IPS-18a (cell line): ENCODE results near the gene CNTN6.

Experiments
- H3K27ac ChIP-seq: one replicate; pipeline ENCODE4 v1.5.1; 2013; ENCODE audit warnings: low read length
- H3K27me3 ChIP-seq: one replicate; pipeline ENCODE4 v1.6.1; 2013; ENCODE audit warnings: mild to moderate bottlenecking, low read length; ENCODE audit not compliant: control insufficient read depth, insufficient read depth
- H3K36me3 ChIP-seq: one replicate; pipeline ENCODE4 v1.6.1; 2013; ENCODE audit warnings: low read depth, low read length; ENCODE audit not compliant: control insufficient read depth
- H3K4me1 ChIP-seq: one replicate; pipeline ENCODE4 v1.6.1; 2013; ENCODE audit warnings: low read depth, low read length; ENCODE audit not compliant: control insufficient read depth
- H3K4me3 ChIP-seq: one replicate; pipeline ENCODE4 v1.5.1; 2013; ENCODE audit warnings: low read length
- H3K9ac ChIP-seq: one replicate; pipeline ENCODE4 v1.6.1; 2013; ENCODE audit warnings: mild to moderate bottlenecking, low read length, moderate library complexity
- H3K9me3 ChIP-seq: one replicate; pipeline ENCODE4 v1.6.1; 2013; ENCODE audit warnings: low read depth, low read length; ENCODE audit not compliant: control insufficient read depth

Gene CNTN6

DNA sequence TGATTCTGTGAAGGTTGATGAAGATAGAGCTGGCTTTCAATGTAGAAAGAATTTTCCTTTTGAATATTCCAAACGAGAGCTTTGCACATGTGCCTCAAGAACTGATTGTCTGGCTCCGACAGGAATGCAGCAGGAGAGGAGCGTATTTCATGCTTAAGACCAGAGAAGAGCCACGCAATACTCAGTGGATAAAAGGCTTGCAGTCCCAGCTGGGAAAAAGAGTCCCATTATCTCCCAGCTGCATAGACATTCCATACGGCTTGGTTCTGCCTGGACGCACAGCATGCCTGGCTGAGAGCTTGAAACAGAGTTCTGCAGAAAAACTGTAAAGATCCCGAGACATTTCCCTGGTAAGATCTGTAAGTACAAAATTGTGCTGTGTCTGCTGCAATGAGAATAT lies at the start of gene CNTN6:
TSS of gene CNTN6 (plus strand) at position 254 of the 400 bp plus-strand sequence. CDS start 54,985 bp downstream, outside the sequence.
- H3K9me3 ChIP-seq, result no peaks in the 10 kb centered on the region
- no peak within 1 kb of the TSS for H3K4me3 ChIP-seq
- H3K4me1 ChIP-seq, result peaks cover 13% of the 10 kb centered on the region
- H3K36me3 ChIP-seq, result no peaks in the 10 kb centered on the region
- H3K27me3 ChIP-seq, result no peaks in the 10 kb centered on the region
- H3K27ac ChIP-seq, result no peak within 1 kb of the TSS
- H3K9ac ChIP-seq, result peak within 1 kb of the TSS; percentile 2

DNA sequence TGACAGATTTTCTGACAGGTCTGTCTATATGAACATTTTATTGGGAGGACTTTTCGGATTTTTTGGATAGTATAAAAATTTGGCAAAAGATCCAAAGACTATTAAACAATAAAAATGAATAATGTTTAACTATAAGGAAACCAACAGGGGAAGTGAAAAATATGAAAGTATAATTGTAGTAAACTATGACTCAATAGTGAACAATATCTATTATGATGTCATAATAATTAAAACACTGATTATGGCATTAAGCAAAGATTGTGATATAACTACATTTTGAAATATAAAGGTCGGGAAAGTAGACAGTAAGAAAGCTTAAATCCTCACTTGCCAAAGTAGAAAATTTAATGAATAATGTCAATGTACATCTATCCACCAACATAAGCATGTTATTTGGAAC lies 44.3 kb upstream of the CNTN6 start:
- H3K4me3 ChIP-seq, result no peak overlapping the region
- H3K4me1 ChIP-seq, result no peaks in the 10 kb centered on the region
- H3K36me3 ChIP-seq, result no peaks in the 10 kb centered on the region
- H3K27ac ChIP-seq, result no peak overlapping the region
- no peaks in the 10 kb centered on the region for H3K9me3 ChIP-seq
- no peak overlapping the region for H3K9ac ChIP-seq
- H3K27me3 ChIP-seq, result no peaks in the 10 kb centered on the region

DNA sequence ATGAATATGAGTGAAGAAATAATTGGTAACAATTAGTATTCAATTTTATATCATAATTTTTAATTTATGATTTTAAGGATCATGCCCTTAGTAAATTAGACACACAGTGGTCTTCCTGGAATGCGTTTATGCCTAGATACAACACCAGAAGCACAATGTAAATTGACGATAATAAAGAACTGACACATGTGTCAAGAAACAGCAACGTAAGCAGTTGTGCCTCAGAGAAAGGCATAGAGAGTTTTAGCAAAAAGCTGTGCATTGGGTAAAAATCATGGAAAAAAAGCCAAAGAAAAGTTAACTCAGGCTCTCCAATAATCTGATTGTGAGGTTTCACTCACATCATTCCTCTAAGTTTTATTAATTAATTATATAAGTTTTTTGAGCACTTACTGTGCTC lies 37.0 kb upstream of the CNTN6 start:
- Histone ChIP-seq H3K4me1 (no peaks in the 10 kb centered on the region), H3K9ac (no peak overlapping the region), H3K9me3 (no peaks in the 10 kb centered on the region), H3K4me3 (no peak overlapping the region), H3K36me3 (no peaks in the 10 kb centered on the region), H3K27me3 (no peaks in the 10 kb centered on the region), H3K27ac (no peak overlapping the region)

DNA sequence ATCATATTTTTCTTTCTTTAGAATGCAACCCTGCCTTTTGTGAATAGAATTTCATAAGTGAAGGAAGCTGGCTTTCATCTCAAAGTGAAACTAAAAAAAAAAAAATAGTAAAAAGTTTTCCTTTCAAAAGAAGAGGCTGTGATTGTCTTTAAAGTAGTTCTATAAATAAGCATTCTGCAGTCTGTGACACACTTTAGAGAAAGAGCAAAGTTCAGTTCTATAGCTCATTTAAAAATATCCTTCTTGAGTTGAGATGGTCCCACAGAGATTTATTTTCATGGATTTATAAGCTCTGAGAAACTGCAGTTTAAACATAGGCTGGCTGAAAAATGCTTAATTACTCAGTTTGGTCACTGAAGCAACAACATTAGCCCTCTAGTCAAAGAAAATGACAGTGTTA lies 36.1 kb upstream of the CNTN6 start:
- no peak overlapping the region for H3K4me3 ChIP-seq

DNA sequence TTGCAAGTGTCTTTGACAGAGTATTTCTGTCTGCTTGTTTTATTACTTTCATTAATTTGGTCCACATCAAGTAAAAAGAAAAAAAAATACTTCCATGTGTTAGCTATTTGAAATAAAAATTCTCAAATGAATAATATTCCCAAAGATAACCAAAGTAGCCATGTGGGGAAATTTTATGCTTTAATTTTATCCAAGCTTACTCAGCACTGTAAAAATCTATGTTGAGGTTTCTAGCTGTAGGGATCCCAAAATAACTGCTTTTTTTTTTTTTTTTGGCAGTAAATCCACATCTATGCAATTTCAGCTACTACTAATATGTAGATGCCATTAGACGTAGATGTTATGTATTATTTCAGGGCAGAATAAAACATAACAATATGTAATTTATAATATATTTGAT lies 35.4 kb upstream of the CNTN6 start:
- H3K27ac ChIP-seq, result no peak overlapping the region
- no peaks in the 10 kb centered on the region for H3K36me3 ChIP-seq
- no peak overlapping the region for H3K9ac ChIP-seq
- H3K4me3 ChIP-seq, result no peak overlapping the region
- no peaks in the 10 kb centered on the region for H3K4me1 ChIP-seq
- H3K9me3 ChIP-seq, result no peaks in the 10 kb centered on the region
- H3K27me3 ChIP-seq, result no peaks in the 10 kb centered on the region

More for the DNA sequence above, 36.1 kb upstream of the CNTN6 start:
- Histone ChIP-seq H3K9me3 (no peaks in the 10 kb centered on the region), H3K36me3 (no peaks in the 10 kb centered on the region), H3K9ac (no peak overlapping the region), H3K4me1 (no peaks in the 10 kb centered on the region), H3K27me3 (no peaks in the 10 kb centered on the region), H3K27ac (no peak overlapping the region)

DNA sequence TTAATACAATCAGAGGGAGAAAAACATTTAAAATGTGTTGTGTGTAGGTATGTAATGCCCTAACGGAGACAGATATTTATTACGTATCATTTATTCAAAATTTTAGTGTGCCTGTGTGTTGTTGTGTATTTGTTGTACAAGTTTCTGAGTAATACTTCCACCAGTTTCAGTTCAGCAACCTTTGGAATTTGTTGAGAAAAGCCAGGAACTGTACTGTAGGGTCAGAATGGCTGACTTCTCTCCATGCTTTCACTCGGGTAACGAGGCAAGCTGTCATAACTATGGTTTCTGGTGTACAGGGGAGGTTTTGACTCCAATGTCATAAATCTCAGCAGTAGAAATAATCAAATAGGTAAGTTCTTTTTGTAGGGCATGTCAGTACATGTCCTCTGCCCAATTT lies 23.8 kb upstream of the CNTN6 start:
- H3K9ac ChIP-seq, result no peak overlapping the region
- H3K36me3 ChIP-seq, result no peaks in the 10 kb centered on the region
- no peaks in the 10 kb centered on the region for H3K9me3 ChIP-seq
- H3K4me3 ChIP-seq, result no peak overlapping the region
- H3K4me1 ChIP-seq, result no peaks in the 10 kb centered on the region
- no peak overlapping the region for H3K27ac ChIP-seq
- no peaks in the 10 kb centered on the region for H3K27me3 ChIP-seq

DNA sequence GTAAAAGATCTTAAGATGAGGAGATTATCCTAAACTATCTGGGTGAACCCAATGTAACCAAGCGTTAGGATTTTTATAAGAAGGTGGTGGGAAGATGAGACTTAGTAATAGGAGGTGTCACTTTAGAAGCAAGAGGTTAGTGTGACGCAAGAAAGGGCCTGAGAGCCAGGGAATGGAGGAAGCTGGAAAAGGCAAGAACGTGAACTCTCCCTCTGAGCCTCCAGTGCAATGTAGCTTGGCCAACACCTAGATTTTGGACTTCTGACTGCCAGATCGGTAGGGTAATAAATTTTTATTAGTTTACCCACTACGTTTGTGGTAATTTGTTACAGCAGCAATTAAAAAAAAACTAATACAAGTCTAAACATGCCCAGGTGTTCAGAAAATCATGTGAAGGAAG lies 20.8 kb upstream of the CNTN6 start:
- Histone ChIP-seq H3K9me3 (no peaks in the 10 kb centered on the region), H3K36me3 (no peaks in the 10 kb centered on the region), H3K4me3 (no peak overlapping the region), H3K4me1 (no peaks in the 10 kb centered on the region), H3K27me3 (no peaks in the 10 kb centered on the region), H3K27ac (no peak overlapping the region), H3K9ac (no peak overlapping the region)

DNA sequence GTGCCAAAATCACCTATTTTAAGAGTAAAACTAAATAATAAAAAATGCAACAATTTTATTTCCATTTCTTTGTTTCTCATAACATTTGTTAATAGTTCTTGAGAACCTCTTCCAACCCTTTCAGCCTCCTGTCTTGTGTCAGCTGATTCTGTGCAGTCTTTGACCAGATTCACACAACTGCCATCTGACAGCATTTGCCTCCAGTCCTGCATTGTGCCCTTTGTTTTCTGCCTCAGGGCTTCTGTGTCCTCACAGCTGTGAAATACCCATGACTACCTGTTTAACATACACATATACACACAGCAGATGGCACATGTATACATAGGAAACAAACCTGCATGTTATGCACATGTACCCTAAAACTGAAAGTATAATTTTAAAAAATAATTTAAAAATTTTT lies 13.2 kb upstream of the CNTN6 start:
- Histone ChIP-seq H3K4me1 (no peaks in the 10 kb centered on the region), H3K4me3 (no peak overlapping the region), H3K27me3 (no peaks in the 10 kb centered on the region), H3K36me3 (no peaks in the 10 kb centered on the region), H3K9me3 (no peaks in the 10 kb centered on the region), H3K27ac (no peak overlapping the region), H3K9ac (no peak overlapping the region)

DNA sequence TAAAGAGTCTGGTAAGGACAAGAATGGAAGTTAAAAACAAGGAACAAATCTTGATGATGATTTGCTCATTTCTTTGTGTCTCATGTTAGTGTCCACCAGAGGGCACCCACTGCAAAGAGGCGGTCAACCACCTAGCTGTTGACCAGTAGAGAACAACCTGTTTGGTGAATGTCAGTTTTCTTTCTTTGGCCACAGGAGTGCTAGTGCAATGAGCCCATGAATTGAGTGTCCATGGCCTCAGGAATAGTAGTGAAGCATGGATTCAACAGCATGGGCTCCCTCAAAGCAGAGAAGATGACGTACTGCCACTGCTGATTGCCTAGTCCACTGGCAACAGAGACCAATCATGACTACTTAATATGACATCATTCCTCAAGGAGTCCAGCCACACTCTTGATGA lies 10.7 kb upstream of the CNTN6 start:
- Histone ChIP-seq H3K9me3 (no peaks in the 10 kb centered on the region), H3K9ac (no peak overlapping the region), H3K27ac (no peak overlapping the region), H3K36me3 (no peaks in the 10 kb centered on the region), H3K4me1 (no peaks in the 10 kb centered on the region), H3K4me3 (no peak overlapping the region), H3K27me3 (no peaks in the 10 kb centered on the region)

DNA sequence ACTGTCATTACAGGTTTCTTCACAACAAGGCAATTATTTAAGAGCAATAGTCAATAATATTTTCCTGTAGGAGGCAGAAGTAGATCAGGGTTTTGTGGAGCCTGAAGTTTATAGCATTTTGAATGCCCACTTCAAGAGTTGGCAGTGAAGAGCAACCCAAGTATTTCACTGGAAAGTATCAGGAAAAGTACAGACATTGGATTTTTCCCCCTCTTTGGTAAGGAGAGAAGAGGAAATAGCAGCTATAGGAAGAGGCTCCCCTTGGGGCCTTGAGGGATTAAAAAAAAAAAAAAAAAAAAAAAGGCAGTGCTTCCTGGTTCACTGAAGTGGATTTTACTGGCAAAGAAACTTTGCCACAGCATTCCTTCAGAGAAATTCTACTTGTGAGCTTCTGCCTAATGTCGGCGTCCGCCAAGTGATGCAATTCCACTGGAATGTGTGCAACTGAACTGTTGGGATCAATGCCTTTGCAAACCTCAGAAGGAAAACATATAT lies 5.7 kb upstream of the CNTN6 start:
- Histone ChIP-seq H3K4me3 (no peak overlapping the region), H3K9ac (no peak overlapping the region), H3K4me1 (no peaks in the 10 kb centered on the region), H3K27ac (no peak overlapping the region), H3K36me3 (no peaks in the 10 kb centered on the region), H3K9me3 (no peaks in the 10 kb centered on the region), H3K27me3 (no peaks in the 10 kb centered on the region)

DNA sequence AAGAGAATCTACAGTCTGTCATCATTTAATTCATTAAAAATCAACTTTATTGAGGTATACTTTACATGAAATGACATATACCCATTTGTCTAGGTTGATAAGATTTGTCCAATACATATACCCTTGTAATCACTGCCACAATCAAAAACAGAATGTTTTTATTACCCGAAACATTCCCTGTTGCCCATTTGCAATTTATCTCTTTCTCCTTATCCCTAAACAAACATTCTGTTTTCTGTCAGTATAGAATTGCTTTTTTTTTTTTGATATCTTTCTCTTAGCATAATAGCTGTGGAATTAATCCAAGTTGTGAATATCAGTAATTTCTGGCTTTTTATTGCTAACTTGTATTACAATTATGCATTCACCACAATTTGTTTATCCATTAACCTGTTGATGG lies 4.3 kb upstream of the CNTN6 start:
- Histone ChIP-seq H3K27ac (no peak overlapping the region), H3K4me1 (peaks cover 13% of the 10 kb centered on the region), H3K36me3 (no peaks in the 10 kb centered on the region), H3K4me3 (no peak overlapping the region), H3K27me3 (no peaks in the 10 kb centered on the region), H3K9me3 (no peaks in the 10 kb centered on the region), H3K9ac (no peak overlapping the region)

DNA sequence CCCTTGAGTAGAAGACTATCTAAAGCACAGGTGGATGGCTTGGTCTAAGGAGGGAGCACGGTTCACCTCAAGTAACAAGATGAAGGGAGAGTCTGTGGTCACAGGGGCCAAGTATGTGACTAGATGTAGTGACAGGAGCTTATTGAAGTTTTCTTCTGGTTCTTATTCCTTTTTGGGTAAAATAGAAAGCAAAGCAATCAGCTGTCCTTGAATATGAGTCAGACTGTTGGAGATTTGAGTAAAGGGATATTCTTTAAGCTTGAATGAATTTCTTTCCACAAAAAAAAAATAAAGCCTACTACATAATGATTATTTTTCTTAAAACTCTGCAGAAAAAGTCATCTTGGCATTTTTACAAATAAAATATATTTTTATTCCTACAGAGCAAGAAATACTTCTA lies 1.5 kb upstream of the CNTN6 start:
- Histone ChIP-seq H3K4me3 (no peak overlapping the region), H3K9ac (no peak overlapping the region), H3K36me3 (no peaks in the 10 kb centered on the region), H3K4me1 (peaks cover 13% of the 10 kb centered on the region), H3K9me3 (no peaks in the 10 kb centered on the region), H3K27me3 (no peaks in the 10 kb centered on the region), H3K27ac (no peak overlapping the region)
